Measurements from ENCODE around the gene SMTN.
"Not testable (repeated sequence)": the region's sequence is repeated elsewhere in the genome, so short reads cannot be mapped to it uniquely, and the experiment has no call there.

The SMTN gene

DNA sequence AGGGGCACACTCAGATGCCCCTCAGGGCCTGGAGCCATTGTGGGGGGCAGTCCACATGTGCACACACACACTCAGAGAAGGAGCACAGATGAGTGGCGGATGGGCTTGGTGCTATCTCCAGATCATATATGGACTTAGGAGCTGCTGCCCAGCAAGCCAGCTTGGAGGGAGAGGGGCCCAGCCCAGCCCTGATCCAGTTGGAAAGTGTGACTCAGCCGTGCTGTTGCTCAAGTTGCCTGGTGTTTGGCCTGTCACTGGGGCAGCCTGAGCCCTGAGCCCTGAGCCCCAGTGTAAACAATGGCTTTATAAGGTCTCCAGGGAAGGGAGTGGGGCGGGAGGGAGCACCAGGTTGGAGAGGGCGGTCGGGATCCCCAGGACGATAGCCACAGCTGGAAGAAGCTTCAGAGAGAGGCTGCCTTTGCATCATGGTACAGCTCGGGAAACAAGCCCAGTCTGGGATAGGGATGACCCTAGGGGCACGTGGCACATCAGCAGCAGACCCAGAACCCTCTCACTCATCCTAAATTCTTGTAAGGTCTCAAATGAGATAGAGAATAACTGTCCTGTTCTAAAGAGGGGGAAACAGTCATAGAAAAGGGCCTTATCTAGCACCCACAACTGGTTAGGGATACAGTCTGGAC, 21.4 kb downstream of the SMTN start:
- in situ Hi-C loops (cut with MboI; ENCODE audit: low sequenced_read_pairs) = no loop called here

GRCh38 chr22:31103111-31103510, 22.0 kb downstream of the SMTN start:
- in situ Hi-C loops (cut with MboI; ENCODE audit: low sequenced_read_pairs) = no loop called here

- in situ Hi-C loops (cut with MboI; ENCODE audit: low sequenced_read_pairs) = no loop called here
Observed at GRCh38 chr22:31103899-31104694, 23.0 kb downstream of the SMTN start.

DNA sequence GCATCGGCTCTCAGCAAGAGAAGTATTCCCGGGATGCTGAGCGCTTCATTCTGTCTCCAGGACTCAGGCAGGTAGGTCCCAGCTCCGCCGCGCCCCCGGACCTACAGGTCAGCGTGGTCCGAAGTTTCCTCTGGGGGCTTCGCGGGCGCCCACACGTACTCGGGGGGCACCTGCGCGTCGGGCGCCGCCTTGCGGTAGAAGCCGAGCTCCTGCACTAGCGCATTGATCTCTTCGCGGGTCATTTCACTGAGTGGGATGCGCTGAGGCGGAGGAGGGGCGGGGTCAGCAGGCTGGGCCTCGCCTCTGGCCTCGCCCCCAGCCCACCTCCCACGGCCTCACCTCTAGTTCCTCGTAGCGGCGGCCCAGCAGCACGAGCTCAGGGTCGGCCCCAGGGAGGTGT, 23.8 kb downstream of the SMTN start:
- in situ Hi-C loops (cut with MboI; ENCODE audit: low sequenced_read_pairs) = no loop called here

DNA sequence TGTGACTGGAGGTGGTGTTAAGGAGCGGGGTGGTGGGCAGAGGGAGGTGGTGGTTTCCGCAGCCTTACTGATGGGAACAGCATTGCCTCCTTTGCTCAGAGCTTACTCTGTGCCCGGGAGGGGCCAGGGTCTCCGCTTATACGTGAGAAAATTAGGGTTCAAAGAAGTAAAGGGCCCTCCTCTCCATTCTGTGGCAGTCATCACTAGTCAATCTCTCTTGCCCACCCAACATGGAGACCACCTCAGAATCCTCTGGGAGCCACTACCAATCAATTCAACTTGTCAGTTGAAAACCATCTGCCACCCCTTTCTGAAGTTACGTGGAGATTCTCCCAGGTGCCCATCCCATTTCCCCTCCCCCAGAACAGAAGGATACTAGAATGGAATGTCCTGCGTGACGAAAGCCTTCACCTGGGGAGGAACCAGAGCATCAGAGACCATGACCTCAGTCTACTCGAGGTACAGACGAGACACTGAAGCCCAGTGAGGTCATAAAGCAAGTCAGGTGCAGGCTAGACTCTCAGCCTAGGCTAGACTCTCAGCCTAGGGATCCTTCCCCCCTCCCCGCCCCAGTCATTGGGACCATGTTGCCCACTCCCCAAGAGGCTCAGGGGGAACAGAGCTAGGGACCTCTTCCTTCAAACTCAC, 24.3 kb downstream of the SMTN start:
- in situ Hi-C loops (cut with MboI; ENCODE audit: low sequenced_read_pairs) = no loop called here

- in situ Hi-C loops (cut with MboI; ENCODE audit: low sequenced_read_pairs) = no loop called here
Observed at GRCh38 chr22:31106001-31106571, 25.0 kb downstream of the SMTN start.

DNA sequence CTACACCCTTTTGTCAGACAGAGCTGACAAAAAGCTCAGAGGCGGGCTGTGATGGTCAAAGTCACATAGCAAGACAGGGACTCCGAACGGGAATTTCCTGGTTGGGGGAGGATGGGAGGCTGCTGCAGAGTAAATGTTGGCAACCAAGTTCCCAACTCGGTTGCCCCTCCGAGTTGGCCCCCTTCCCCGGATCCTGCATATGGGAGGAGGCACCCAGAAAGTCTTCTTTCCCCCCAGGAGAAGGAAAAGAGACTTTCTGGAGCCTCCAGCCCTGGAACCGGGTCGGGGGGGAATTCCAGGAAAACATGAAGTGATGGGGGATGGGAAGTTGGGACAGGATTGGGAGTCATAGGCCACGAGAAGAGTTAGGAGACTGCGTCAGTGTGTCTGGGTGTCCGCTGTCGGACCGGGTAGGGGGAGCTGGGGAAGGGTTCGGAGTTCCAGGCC, 25.6 kb downstream of the SMTN start:
- in situ Hi-C loops (cut with MboI; ENCODE audit: low sequenced_read_pairs) = no loop called here

- in situ Hi-C loops (cut with MboI; ENCODE audit: low sequenced_read_pairs) = no loop called here
Observed at GRCh38 chr22:31107178-31107893, 26.2 kb downstream of the SMTN start, which contains the start of gene SELENOM. Gene SELENOM (minus strand): TSS chr22:31107568. CDS start chr22:31107505, 63 bp downstream.

- in situ Hi-C loops (cut with MboI; ENCODE audit: low sequenced_read_pairs) = no loop called here
Observed at GRCh38 chr22:31107894-31108218, 26.7 kb downstream of the SMTN start.

- in situ Hi-C loops (cut with MboI; ENCODE audit: low sequenced_read_pairs) = not testable (repeated sequence)
Observed at GRCh38 chr22:31112547-31113091, 31.5 kb downstream of the SMTN start.

DNA sequence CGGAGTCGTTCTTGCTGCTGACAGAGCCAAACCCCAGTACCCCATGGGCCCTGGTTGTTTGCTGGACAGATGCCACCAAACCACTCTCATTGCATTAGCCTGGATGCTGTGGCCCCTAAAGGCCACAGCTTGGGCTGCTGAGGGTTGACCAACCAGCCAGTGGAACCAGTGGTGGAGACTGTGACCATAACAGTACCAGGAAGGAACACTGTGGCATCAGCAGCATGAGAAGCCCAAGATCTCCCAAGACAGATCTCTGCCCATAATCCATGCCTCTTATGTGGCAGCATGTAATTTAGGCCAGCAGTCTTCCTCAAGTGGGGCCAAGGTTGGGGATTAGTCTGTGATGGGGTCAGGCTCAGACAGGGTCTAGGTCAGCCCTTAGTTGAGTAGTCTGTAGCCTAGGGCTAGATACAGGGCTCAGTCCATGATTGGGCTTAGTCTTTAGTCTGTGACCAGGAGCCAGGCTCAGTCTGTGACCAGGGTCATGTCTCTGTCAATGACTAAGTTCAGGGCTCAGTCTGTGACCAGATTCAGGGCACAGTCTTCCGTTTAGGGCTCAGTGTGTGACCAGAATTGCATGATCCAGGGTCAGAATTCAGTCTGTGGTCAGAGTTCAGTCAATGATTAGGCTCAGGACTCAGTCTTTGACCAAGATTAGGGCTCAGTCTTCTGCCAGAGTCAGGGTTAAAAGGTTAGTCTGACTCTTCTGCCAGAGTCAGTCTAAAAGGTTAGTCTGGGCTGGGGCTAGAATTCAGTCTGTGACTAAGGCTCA, 37.1 kb downstream of the SMTN start:
- in situ Hi-C loops (cut with MboI; ENCODE audit: low sequenced_read_pairs) = no loop called here

GRCh38 chr22:31119026-31119717, 38.1 kb downstream of the SMTN start:
- in situ Hi-C loops (cut with MboI; ENCODE audit: low sequenced_read_pairs) = no loop called here

DNA sequence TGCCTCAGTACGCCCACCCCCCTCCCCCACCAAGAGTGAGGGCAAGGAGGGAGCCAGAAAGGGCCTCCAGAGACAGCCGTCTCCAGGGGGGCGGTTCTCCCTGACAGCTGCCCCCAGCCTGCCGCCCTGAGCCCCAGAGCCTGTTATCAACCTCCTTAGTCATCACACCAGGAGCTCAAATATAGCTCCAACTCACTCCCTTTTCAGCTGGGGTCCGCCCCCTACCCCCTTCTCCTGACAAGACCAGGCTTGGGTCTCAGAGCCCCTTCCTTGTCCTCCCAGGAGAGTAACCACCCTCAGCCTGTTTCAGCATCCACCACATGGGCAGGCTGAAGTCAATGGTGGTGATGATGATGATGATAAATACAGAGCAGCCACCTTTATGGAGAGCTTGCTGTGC, 39.1 kb downstream of the SMTN start:
- in situ Hi-C loops (cut with MboI; ENCODE audit: low sequenced_read_pairs) = no loop called here

DNA sequence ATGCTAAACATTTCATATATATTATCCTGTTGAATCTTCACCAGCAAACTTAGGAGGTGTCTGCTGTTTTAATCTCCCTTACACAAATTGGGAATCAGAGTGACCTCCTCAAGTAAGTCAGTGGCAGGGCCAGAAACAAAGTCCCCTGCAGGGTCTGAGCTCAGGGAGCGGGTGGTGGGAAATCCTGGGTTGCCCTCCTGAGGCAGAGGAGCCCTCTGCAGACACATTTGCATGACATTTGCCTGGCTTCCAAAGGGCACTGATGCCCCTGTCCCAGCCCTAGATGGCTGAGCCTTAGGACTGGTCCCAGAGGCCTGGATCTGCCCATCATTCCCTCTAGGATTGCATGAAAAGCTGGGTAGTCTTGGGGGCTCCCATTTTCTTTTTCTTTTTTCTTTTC, 39.5 kb downstream of the SMTN start:
- in situ Hi-C loops (cut with MboI; ENCODE audit: low sequenced_read_pairs) = no loop called here

- in situ Hi-C loops (cut with MboI; ENCODE audit: low sequenced_read_pairs) = no loop called here
Observed at GRCh38 chr22:31121403-31121802, 40.3 kb downstream of the SMTN start.

GRCh38 chr22:31122196-31122531, 41.0 kb downstream of the SMTN start:
- in situ Hi-C loops (cut with MboI; ENCODE audit: low sequenced_read_pairs) = no loop called here

GRCh38 chr22:31122532-31123291, 41.6 kb downstream of the SMTN start, which contains the start of gene INPP5J:
Gene INPP5J (plus strand): TSS chr22:31122966. CDS start chr22:31123015, 49 bp downstream.
- in situ Hi-C loops (cut with MboI; ENCODE audit: low sequenced_read_pairs) = no loop called here

GRCh38 chr22:31123292-31123602, 42.1 kb downstream of the SMTN start:
- in situ Hi-C loops (cut with MboI; ENCODE audit: low sequenced_read_pairs) = no loop called here

GRCh38 chr22:31124290-31124689, 43.2 kb downstream of the SMTN start:
- in situ Hi-C loops (cut with MboI; ENCODE audit: low sequenced_read_pairs) = no loop called here

All from HL-60/S4 (cell line).